Measurements from ENCODE around the gene ANO1.

Gene ANO1

DNA sequence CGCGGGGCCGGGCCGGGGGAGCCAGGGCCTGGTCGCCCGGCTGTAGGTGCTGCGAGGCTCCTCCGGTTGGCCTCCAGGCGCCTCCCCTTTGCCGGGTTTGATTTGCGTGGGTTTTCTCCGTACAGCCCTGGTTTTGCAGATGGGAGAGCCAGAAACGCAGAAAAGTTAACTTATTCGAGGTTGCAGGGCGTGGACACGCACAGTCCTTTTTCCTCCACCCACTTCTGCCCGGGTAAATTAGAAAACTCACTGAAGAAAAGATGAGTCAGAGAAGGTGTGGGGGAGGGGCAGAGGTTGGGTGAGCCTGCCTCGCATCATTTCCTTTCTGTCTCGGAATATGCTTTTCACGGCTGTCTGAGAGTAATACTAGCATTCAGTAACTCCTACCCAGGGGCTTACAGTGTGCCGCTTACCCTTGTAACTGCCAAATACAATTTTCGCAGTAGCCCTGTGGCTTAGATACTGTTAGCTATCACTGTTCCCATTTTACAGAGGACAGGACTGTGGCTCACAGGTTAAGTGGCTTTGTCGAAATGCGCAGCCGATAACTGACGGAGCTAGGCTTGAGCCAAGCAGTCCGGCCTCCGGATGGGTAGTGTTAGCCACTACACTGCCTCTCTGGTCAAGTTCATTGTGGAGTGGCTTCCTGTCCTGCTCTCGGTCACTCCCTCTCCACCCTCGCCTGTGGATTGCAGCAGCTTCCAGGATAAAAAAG, 125.8 kb downstream of the ANO1 start:
- H3K36me3 ChIP-seq (ENCODE audit: control insufficient read depth, insufficient read depth, low read length, severe bottlenecking): peaks cover 28% of the 10 kb centered on the region
- H3K4me1 ChIP-seq (ENCODE audit: control insufficient read depth, insufficient read depth, low read length): peaks cover 33% of the 10 kb centered on the region
- no peaks in the 10 kb centered on the region for H3K27me3 ChIP-seq (replicated peaks; ENCODE audit: control insufficient read depth, insufficient read depth, low read length)
- peak overlapping the region; percentile 98 for H3K4me3 ChIP-seq (ENCODE audit: low read length)
- peak overlapping the region; percentile 100 for H3K9ac ChIP-seq (ENCODE audit: low read length)
- DNase-seq (ENCODE audit: low read depth): peak; percentile 92
- H3K9me3 ChIP-seq (ENCODE audit: control insufficient read depth, low read length): no peaks in the 10 kb centered on the region

DNA sequence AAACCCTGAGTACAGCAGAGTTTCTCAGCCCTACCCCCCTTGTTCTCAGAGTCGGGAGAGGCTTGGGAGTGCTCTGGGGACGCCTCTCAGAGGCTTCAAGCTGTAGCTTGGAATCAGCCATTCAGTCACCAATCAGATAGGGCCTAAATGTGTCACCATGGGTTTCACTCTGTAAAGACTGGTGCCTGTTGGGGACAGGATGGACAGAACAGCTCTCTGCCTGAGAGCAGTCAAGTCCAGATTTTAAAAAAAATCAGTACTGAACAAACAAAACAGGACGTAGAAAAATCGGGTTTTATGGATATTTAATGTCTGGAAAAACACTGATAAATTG, 126.3 kb downstream of the ANO1 start:
- peak overlapping the region; percentile 100 for H3K9ac ChIP-seq (ENCODE audit: low read length)
- no peak for DNase-seq (ENCODE audit: low read depth)
- H3K4me3 ChIP-seq (ENCODE audit: low read length): peak overlapping the region; percentile 98
- peaks cover 38% of the 10 kb centered on the region for H3K4me1 ChIP-seq (ENCODE audit: control insufficient read depth, insufficient read depth, low read length)
- no peaks in the 10 kb centered on the region for H3K27me3 ChIP-seq (replicated peaks; ENCODE audit: control insufficient read depth, insufficient read depth, low read length)
- H3K9me3 ChIP-seq (ENCODE audit: control insufficient read depth, low read length): no peaks in the 10 kb centered on the region
- peaks cover 31% of the 10 kb centered on the region for H3K36me3 ChIP-seq (ENCODE audit: control insufficient read depth, insufficient read depth, low read length, severe bottlenecking)

DNA sequence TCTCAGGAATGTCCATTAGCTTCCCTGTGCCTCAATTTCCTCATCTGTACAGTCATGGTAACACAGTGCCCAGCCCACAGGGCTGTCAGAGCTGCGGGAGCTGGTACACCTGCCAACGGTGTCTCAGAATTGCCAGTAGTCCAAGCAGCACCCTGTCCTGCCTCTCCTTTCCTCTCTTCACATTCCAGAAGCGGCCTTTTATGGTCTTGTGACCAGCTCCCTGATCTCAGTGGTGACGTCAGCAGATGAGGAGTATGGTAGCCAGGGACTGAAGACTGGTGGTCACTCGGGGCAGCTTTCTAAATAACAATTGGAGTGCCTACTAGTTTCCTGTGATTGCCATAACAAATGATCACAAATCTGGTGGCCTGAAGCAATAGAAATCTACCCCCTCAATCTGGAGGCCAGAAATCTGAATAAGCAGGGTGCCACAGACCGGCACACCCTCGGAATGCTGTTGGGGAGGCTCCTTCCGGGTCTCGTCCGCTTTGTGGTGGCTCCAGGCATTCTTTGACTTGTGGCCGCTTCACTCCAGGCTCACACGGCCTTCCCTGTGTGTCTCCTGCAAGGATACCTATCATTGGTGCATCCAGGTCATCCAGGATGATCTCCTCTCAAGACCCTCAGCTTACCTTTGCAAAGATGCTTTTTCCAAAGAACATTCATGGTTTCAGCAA, 127.1 kb downstream of the ANO1 start:
- DNase-seq (ENCODE audit: low read depth): no peak
- Histone ChIP-seq H3K36me3 (ENCODE audit: control insufficient read depth, insufficient read depth, low read length, severe bottlenecking) (peaks cover 31% of the 10 kb centered on the region), H3K9me3 (ENCODE audit: control insufficient read depth, low read length) (no peaks in the 10 kb centered on the region), H3K4me3 (ENCODE audit: low read length) (peak overlapping the region; percentile 98), H3K4me1 (ENCODE audit: control insufficient read depth, insufficient read depth, low read length) (peaks cover 46% of the 10 kb centered on the region), H3K9ac (ENCODE audit: low read length) (peak overlapping the region; percentile 100), H3K27me3 (replicated peaks; ENCODE audit: control insufficient read depth, insufficient read depth, low read length) (no peaks in the 10 kb centered on the region)

DNA sequence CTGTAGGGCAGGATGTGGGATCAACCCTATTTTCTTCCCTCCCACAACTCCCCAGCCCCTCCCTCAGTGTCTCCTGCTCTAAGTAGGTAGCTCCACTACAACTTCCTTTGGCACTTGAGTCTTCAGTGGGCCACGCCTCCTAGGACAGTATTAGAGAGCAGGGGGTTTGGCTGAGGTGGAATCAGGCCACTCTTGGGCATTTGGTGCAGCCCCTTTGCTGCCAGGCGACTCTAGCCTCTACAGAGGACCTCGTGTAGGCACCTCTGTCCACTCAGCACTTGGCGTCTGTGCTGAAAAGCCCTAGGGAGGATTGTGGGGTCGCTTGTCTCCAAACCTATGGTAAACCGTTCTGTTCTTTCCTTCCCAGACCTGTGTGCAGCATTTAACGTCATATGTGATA, 127.6 kb downstream of the ANO1 start:
- Histone ChIP-seq H3K27me3 (replicated peaks; ENCODE audit: control insufficient read depth, insufficient read depth, low read length) (no peaks in the 10 kb centered on the region), H3K4me3 (ENCODE audit: low read length) (no peak overlapping the region), H3K4me1 (ENCODE audit: control insufficient read depth, insufficient read depth, low read length) (peaks cover 52% of the 10 kb centered on the region), H3K36me3 (ENCODE audit: control insufficient read depth, insufficient read depth, low read length, severe bottlenecking) (peaks cover 31% of the 10 kb centered on the region), H3K9ac (ENCODE audit: low read length) (no peak overlapping the region), H3K9me3 (ENCODE audit: control insufficient read depth, low read length) (no peaks in the 10 kb centered on the region)
- DNase-seq (ENCODE audit: low read depth): no peak

DNA sequence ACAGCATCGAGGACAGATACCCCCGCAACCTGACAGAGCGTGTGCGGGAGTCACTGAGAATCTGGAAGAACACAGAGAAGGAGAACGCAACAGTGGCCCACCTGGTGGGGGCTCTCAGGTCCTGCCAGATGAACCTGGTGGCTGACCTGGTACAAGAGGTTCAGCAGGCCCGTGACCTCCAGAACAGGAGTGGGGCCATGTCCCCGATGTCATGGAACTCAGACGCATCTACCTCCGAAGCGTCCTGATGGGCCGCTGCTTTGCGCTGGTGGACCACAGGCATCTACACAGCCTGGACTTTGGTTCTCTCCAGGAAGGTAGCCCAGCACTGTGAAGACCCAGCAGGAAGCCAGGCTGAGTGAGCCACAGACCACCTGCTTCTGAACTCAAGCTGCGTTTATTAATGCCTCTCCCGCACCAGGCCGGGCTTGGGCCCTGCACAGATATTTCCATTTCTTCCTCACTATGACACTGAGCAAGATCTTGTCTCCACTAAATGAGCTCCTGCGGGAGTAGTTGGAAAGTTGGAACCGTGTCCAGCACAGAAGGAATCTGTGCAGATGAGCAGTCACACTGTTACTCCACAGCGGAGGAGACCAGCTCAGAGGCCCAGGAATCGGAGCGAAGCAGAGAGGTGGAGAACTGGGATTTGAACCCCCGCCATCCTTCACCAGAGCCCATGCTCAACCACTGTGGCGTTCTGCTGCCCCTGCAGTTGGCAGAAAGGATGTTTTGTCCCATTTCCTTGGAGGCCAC, 128.3 kb downstream of the ANO1 start:
- Histone ChIP-seq H3K27me3 (replicated peaks; ENCODE audit: control insufficient read depth, insufficient read depth, low read length) (no peaks in the 10 kb centered on the region), H3K36me3 (ENCODE audit: control insufficient read depth, insufficient read depth, low read length, severe bottlenecking) (peaks cover 31% of the 10 kb centered on the region), H3K4me1 (ENCODE audit: control insufficient read depth, insufficient read depth, low read length) (peaks cover 55% of the 10 kb centered on the region), H3K4me3 (ENCODE audit: low read length) (no peak overlapping the region), H3K9me3 (ENCODE audit: control insufficient read depth, low read length) (no peaks in the 10 kb centered on the region), H3K9ac (ENCODE audit: low read length) (no peak overlapping the region)
- no peak for DNase-seq (ENCODE audit: low read depth)

DNA sequence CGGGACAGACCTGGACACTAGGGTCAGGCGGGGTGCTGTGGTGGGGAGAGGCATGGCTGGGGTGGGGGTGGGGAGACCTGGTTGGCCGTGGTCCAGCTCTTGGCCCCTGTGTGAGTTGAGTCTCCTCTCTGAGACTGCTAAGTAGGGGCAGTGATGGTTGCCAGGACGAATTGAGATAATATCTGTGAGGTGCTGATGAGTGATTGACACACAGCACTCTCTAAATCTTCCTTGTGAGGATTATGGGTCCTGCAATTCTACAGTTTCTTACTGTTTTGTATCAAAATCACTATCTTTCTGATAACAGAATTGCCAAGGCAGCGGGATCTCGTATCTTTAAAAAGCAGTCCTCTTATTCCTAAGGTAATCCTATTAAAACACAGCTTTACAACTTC, 128.9 kb downstream of the ANO1 start:
- Histone ChIP-seq H3K4me1 (ENCODE audit: control insufficient read depth, insufficient read depth, low read length) (peaks cover 55% of the 10 kb centered on the region), H3K9ac (ENCODE audit: low read length) (no peak overlapping the region), H3K36me3 (ENCODE audit: control insufficient read depth, insufficient read depth, low read length, severe bottlenecking) (peaks cover 31% of the 10 kb centered on the region)

DNA sequence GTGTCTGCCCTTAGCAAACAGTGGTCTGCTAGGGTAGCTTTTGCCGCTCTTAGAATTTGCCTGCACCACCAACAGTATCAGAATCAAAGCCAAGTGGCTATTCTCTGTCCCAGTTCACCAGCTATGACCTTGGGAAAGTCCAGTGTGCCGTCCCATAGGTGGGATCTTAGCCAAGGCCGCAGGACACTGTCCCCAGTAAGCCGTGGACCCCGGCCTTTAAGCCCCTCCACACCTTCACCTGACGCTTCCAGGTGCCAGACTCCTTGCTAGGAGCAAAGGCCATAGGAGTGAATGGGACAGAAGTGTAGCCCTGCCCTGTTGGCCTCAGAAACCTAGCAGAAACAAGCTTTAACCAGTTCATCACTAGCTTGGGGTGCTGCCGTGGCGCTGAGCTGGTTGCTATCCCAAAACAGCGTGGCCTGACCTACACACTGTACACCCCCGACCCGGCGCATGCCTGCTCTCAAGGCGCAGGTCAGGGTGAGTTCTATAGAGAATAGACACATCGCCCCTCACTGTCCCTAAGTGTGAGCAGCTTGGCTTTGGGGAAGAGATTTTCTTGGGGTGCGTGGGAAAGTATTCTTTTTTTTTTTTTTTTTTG, 129.5 kb downstream of the ANO1 start:
- peaks cover 31% of the 10 kb centered on the region for H3K36me3 ChIP-seq (ENCODE audit: control insufficient read depth, insufficient read depth, low read length, severe bottlenecking)
- no peaks in the 10 kb centered on the region for H3K27me3 ChIP-seq (replicated peaks; ENCODE audit: control insufficient read depth, insufficient read depth, low read length)
- peaks cover 49% of the 10 kb centered on the region for H3K4me1 ChIP-seq (ENCODE audit: control insufficient read depth, insufficient read depth, low read length)
- DNase-seq (ENCODE audit: low read depth): no peak
- no peaks in the 10 kb centered on the region for H3K9me3 ChIP-seq (ENCODE audit: control insufficient read depth, low read length)
- no peak overlapping the region for H3K9ac ChIP-seq (ENCODE audit: low read length)
- H3K4me3 ChIP-seq (ENCODE audit: low read length): no peak overlapping the region

More for the DNA sequence above, 128.9 kb downstream of the ANO1 start:
- DNase-seq (ENCODE audit: low read depth): no peak
- H3K9me3 ChIP-seq (ENCODE audit: control insufficient read depth, low read length): no peaks in the 10 kb centered on the region
- H3K4me3 ChIP-seq (ENCODE audit: low read length): no peak overlapping the region
- no peaks in the 10 kb centered on the region for H3K27me3 ChIP-seq (replicated peaks; ENCODE audit: control insufficient read depth, insufficient read depth, low read length)

DNA sequence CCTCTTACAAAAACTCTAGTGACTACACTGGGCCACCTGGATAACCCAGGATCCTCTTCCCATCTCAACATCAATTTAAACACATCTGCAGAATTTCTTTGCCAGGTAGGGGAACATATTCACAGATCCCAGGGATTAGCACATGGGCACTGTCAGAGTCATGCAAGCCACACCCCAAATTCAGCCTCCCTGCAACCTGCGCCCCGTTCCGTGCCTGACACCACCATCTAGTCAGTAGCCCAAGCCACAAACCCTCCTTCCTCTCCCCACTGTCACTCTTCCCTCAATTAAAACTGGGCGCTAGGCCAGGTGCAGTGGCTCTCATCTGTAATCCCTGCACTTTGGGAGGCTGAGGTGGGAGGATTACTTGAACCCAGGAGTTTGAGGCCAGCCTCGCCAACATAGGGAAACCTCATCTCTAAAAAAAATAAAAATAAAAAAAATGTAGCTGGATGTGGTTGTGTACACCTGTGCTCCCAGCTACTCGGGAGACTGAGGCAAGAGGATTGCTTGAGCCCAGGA, 131.3 kb downstream of the ANO1 start:
- Histone ChIP-seq H3K9me3 (ENCODE audit: control insufficient read depth, low read length) (no peaks in the 10 kb centered on the region), H3K9ac (ENCODE audit: low read length) (no peak overlapping the region), H3K36me3 (ENCODE audit: control insufficient read depth, insufficient read depth, low read length, severe bottlenecking) (peaks cover 31% of the 10 kb centered on the region), H3K4me1 (ENCODE audit: control insufficient read depth, insufficient read depth, low read length) (peaks cover 42% of the 10 kb centered on the region), H3K4me3 (ENCODE audit: low read length) (no peak overlapping the region), H3K27me3 (replicated peaks; ENCODE audit: control insufficient read depth, insufficient read depth, low read length) (no peaks in the 10 kb centered on the region)
- DNase-seq (ENCODE audit: low read depth): no peak

DNA sequence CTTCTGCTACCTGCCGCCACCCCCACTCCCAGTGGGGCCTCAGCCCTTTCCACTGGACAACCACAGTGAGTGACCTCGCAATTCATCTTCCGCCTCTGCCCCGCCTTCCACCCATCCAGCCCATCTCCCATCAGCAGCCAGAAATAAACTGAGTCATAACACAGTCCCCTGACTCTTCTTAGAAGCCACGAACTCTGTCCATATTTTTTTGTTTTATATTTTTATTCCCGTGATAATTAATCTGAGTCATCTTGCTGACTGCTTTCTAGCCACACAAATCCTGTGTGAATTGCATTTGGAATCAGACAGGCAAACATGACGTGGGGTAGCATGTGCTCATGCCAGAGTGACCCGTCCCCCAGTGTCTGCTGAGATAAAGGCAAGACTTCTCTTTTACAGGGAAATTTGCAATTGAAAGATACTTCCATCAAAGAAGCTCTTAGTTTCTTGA, 132.0 kb downstream of the ANO1 start:
- DNase-seq (ENCODE audit: low read depth): peak; percentile 29
- Histone ChIP-seq H3K4me1 (ENCODE audit: control insufficient read depth, insufficient read depth, low read length) (peaks cover 36% of the 10 kb centered on the region), H3K9ac (ENCODE audit: low read length) (peak overlapping the region; percentile 45)

DNA sequence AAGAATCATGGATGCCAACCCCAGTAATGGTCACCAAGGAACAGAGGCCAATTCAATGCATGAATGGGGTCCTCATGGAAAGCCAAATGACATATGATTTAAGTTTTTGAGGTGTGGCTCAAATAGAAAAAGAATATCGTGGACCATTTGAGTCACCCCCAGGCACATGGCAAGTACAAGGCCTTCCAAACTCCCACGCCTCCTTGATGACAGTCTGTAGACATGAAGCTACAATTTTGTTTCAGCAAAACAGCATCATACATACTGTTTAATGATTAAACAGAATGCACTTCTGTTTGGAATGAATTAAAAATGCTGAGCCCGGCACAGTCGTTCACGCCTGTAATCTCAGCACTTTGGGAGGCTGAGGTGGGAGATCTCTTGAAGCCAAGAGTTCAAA, 132.4 kb downstream of the ANO1 start:
- H3K4me1 ChIP-seq (ENCODE audit: control insufficient read depth, insufficient read depth, low read length): peaks cover 31% of the 10 kb centered on the region
- H3K27me3 ChIP-seq (replicated peaks; ENCODE audit: control insufficient read depth, insufficient read depth, low read length): no peaks in the 10 kb centered on the region
- DNase-seq (ENCODE audit: low read depth): no peak
- H3K4me3 ChIP-seq (ENCODE audit: low read length): no peak overlapping the region
- no peaks in the 10 kb centered on the region for H3K9me3 ChIP-seq (ENCODE audit: control insufficient read depth, low read length)
- peak overlapping the region; percentile 45 for H3K9ac ChIP-seq (ENCODE audit: low read length)
- peaks cover 27% of the 10 kb centered on the region for H3K36me3 ChIP-seq (ENCODE audit: control insufficient read depth, insufficient read depth, low read length, severe bottlenecking)

More for the DNA sequence above, 132.0 kb downstream of the ANO1 start:
- Histone ChIP-seq H3K4me3 (ENCODE audit: low read length) (no peak overlapping the region), H3K9me3 (ENCODE audit: control insufficient read depth, low read length) (no peaks in the 10 kb centered on the region), H3K36me3 (ENCODE audit: control insufficient read depth, insufficient read depth, low read length, severe bottlenecking) (peaks cover 27% of the 10 kb centered on the region), H3K27me3 (replicated peaks; ENCODE audit: control insufficient read depth, insufficient read depth, low read length) (no peaks in the 10 kb centered on the region)

All from adipocyte (in vitro differentiated cells).